SK-N-SH (cell line): ENCODE data around the gene CNBP. TPM values are rescaled to one million over a fixed set of nuclear protein-coding genes. Genes with fewer than 3 reads are reported as not detected.
A peak's percentile ranks its signal among the peaks of the same experiment; 100 is the strongest.

Experiments used
- CTCF ChIA-PET: fragments of 300-600, 350-600 bp; formaldehyde crosslinking; extraction: SDS; loops from one replicate; lab custom pipeline; 2021; lab: Yijun Ruan, JAX
- POLR2A ChIA-PET: fragments of 350-600 bp; sonication (Branson Sonifier 250); formaldehyde crosslinking; extraction: SDS; loops from one replicate; lab custom pipeline; 2020; ENCODE audit warnings: antibody characterized with exemption, inconsistent platforms; lab: Yijun Ruan, JAX
- DNase-seq: peaks from one replicate; pipeline ENCODE4 v3.0.0; 2012
- H2AFZ ChIP-seq: fragments of 200-600 bp; sonication (generic); 2 replicates; pipeline ENCODE4 v1.8.1; 2016; ENCODE audit warnings: antibody characterized with exemption, mild to moderate bottlenecking, low read depth
- H3F3A ChIP-seq: fragments of 200-600 bp; sonication (generic); replicated peaks from 2 replicates; pipeline ENCODE3; 2016; ENCODE audit warnings: antibody characterized with exemption, mild to moderate bottlenecking; ENCODE audit not compliant: insufficient read depth
- H3K27ac ChIP-seq, 2 experiments: fragments of 200-500 bp in 1 of 2; fragments of 200-600 bp in 1 of 2; sonication (Bioruptor generic) in 1 of 2; sonication (generic), shearing (Covaris generic) in 1 of 2; 2 replicates each; pipeline versions ENCODE4 v1.5.1 to v1.6.1; 2014 to 2016; ENCODE audit warnings: low read depth in 2 of 2, inconsistent platforms in 1 of 2, low read length in 1 of 2, mild to moderate bottlenecking in 1 of 2, mixed read lengths in 1 of 2
- H3K27me3 ChIP-seq: fragments of 200-600 bp; sonication (generic), shearing (Covaris generic); 2 replicates; pipeline ENCODE4 v1.6.1; 2016; ENCODE audit warnings: mixed run types; ENCODE audit not compliant: insufficient read depth
- H3K36me3 ChIP-seq, 2 experiments: fragments of 200-500 bp in 1 of 2; fragments of 200-600 bp in 1 of 2; sonication (Bioruptor generic) in 1 of 2; sonication (generic) in 1 of 2; replicated peaks in 1 of 2; 2 replicates each; pipeline versions ENCODE3 to v1.5.1; 2014 to 2016; ENCODE audit warnings: low read length in 1 of 2, mild to moderate bottlenecking in 1 of 2; ENCODE audit not compliant: insufficient read depth in 2 of 2, control insufficient read depth in 1 of 2
- H3K4me1 ChIP-seq, 2 experiments: fragments of 200-500 bp in 1 of 2; fragments of 200-600 bp in 1 of 2; sonication (Bioruptor generic) in 1 of 2; sonication (generic), shearing (Covaris generic) in 1 of 2; 2 replicates each; pipeline versions ENCODE4 v1.5.1 to v1.6.1; 2014 to 2016; ENCODE audit warnings: low read depth in 1 of 2, low read length in 1 of 2, mixed run types in 1 of 2; ENCODE audit not compliant: insufficient read depth in 2 of 2, control insufficient read depth in 1 of 2
- H3K4me2 ChIP-seq: fragments of 200-600 bp; sonication (generic), shearing (Covaris generic); 2 replicates; pipeline ENCODE4 v1.6.1; 2017; ENCODE audit warnings: mixed run types
- H3K4me3 ChIP-seq, 2 experiments: fragments of 200-500 bp in 1 of 2; fragments of 200-600 bp in 1 of 2; sonication (Bioruptor generic) in 1 of 2; sonication (generic), shearing (Covaris generic) in 1 of 2; 2 replicates each; pipeline versions ENCODE4 v1.5.1 to v1.8.1; 2014 to 2016; ENCODE audit warnings: low read depth in 2 of 2, inconsistent platforms in 1 of 2, low read length in 1 of 2, mild to moderate bottlenecking in 1 of 2, mixed read lengths in 1 of 2, moderate library complexity in 1 of 2
- H3K79me2 ChIP-seq: fragments of 200-600 bp; sonication (generic); 2 replicates; pipeline ENCODE4 v1.8.1; 2017; ENCODE audit warnings: mild to moderate bottlenecking; ENCODE audit not compliant: insufficient read depth
- H3K9ac ChIP-seq: fragments of 200-600 bp; sonication (generic); 2 replicates; pipeline ENCODE4 v1.6.1; 2017; ENCODE audit warnings: mixed run types
- H3K9me2 ChIP-seq: fragments of 200-600 bp; sonication (generic); 2 replicates; pipeline ENCODE4 v1.6.1; 2017; ENCODE audit warnings: mixed run types
- H3K9me3 ChIP-seq: fragments of 200-600 bp; sonication (generic); 2 replicates; pipeline ENCODE4 v1.6.1; 2017; ENCODE audit warnings: mixed run types, mild to moderate bottlenecking, moderate library complexity
- H4K20me1 ChIP-seq: fragments of 200-600 bp; sonication (generic); 2 replicates; pipeline ENCODE4 v1.6.1; 2017; ENCODE audit warnings: mild to moderate bottlenecking, mixed run types; ENCODE audit not compliant: insufficient read depth
- CHD2 ChIP-seq: fragments of 150-350 bp; IDR thresholded peaks from 2 replicates; pipeline ENCODE4 v1.6.1; 2018; ENCODE audit warnings: low read length; ENCODE audit not compliant: partially characterized antibody
- FOXM1 ChIP-seq: IDR thresholded peaks from 2 replicates; pipeline ENCODE4 v1.4.0; 2012; ENCODE audit warnings: low read depth, mild to moderate bottlenecking
- GABPA ChIP-seq: IDR thresholded peaks from 2 replicates; pipeline ENCODE4 v1.4.0; 2012; ENCODE audit warnings: low read depth, mild to moderate bottlenecking
- MXI1 ChIP-seq: IDR thresholded peaks from 2 replicates; pipeline ENCODE4 v1.6.1; 2012; ENCODE audit warnings: mild to moderate bottlenecking, low read depth, low read length, improper control_type of control experiment
- NFIC ChIP-seq: IDR thresholded peaks from 2 replicates; pipeline ENCODE4 v1.4.0; 2012; ENCODE audit warnings: borderline replicate concordance
- POLR2AphosphoS5 ChIP-seq: IDR thresholded peaks from 2 replicates; pipeline ENCODE4 v1.6.1; 2012; ENCODE audit warnings: low read depth, low read length
- RCOR1 ChIP-seq: fragments of 150-350 bp; IDR thresholded peaks from 2 replicates; pipeline ENCODE4 v1.6.1; 2017; ENCODE audit warnings: antibody characterized with exemption, low read length
- SMC3 ChIP-seq: IDR thresholded peaks from 2 replicates; pipeline ENCODE4 v1.6.1; 2012; ENCODE audit warnings: low read depth, low read length, improper control_type of control experiment
- TAF1 ChIP-seq: IDR thresholded peaks from 2 replicates; pipeline ENCODE4 v1.6.1; 2012; ENCODE audit warnings: low read depth, mild to moderate bottlenecking, low read length, moderate library complexity, borderline replicate concordance
- TCF12 ChIP-seq: IDR thresholded peaks from 2 replicates; pipeline ENCODE4 v1.4.0; 2012
- YY1 ChIP-seq: IDR thresholded peaks from 2 replicates; pipeline ENCODE4 v1.4.0; 2012; ENCODE audit warnings: low read depth, mild to moderate bottlenecking
- whole genome bisulfite sequencing: methylation state at CpG from one replicate; pipeline ENCODE4 v1.1.6; 2017; ENCODE audit warnings: low lambda C conversion rate; 5-methylcytosine and 5-hydroxymethylcytosine counted together
- polyA plus RNA-seq, 3 experiments: library from polyadenylated mRNA; depleted of rRNA; stranded (reverse); fragments of >200 nt; gene quantifications; 2 replicates each; pipeline ENCODE4 v1.2.3, GENCODE V29; 2012
- TF ChIP-seq, protein P1 (sequence below): IDR thresholded peaks from 2 replicates; pipeline ENCODE4 v1.4.0; 2012; ENCODE audit warnings: low read depth, borderline replicate concordance
- TF ChIP-seq, protein P2 (sequence below): fragments of 200-600 bp; sonication (generic); IDR thresholded peaks from 2 replicates; pipeline ENCODE4 v1.6.1; 2017; ENCODE audit warnings: antibody characterized with exemption, mild to moderate bottlenecking, moderate library complexity
- TF ChIP-seq, protein P3 (sequence below): IDR thresholded peaks from 2 replicates; pipeline ENCODE4 v1.6.1; 2012; ENCODE audit warnings: mild to moderate bottlenecking, low read depth, low read length, moderate library complexity
- TF ChIP-seq, protein P4 (sequence below): IDR thresholded peaks from 2 replicates; pipeline ENCODE4 v1.4.0; 2012; ENCODE audit warnings: low read depth, borderline replicate concordance
- TF ChIP-seq, protein P5 (sequence below): IDR thresholded peaks from 2 replicates; pipeline ENCODE4 v1.4.0; 2012; ENCODE audit warnings: low read depth

CNBP gene
- polyA plus RNA-seq, 1 of the 3 experiments (the other 2 are of a cell fraction), result 240 TPM

DNA sequence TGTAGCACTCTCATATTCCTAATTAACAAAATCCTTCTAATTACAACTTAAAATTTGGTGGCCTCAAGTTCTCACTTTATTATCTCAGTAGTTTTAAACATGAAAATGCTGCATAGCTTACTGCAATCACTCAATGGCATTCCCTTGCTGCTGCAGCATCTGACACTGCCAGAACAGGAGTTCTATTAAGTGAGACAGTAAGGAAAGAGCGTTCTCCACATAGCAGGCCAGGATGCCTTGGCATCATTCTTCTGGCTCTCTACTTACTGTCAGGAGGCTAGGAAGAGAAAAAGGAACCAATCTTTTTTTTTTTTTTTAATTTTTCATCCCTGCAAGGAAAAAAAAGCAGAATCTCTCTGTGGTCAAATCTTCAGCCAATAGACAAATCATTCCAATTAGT lies 3.2 kb downstream of the CNBP start:
- TF ChIP-seq, protein P1, sequence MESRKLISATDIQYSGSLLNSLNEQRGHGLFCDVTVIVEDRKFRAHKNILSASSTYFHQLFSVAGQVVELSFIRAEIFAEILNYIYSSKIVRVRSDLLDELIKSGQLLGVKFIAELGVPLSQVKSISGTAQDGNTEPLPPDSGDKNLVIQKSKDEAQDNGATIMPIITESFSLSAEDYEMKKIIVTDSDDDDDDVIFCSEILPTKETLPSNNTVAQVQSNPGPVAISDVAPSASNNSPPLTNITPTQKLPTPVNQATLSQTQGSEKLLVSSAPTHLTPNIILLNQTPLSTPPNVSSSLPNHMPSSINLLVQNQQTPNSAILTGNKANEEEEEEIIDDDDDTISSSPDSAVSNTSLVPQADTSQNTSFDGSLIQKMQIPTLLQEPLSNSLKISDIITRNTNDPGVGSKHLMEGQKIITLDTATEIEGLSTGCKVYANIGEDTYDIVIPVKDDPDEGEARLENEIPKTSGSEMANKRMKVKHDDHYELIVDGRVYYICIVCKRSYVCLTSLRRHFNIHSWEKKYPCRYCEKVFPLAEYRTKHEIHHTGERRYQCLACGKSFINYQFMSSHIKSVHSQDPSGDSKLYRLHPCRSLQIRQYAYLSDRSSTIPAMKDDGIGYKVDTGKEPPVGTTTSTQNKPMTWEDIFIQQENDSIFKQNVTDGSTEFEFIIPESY, result no peak
- no peak for TF ChIP-seq TCF12
- TF ChIP-seq, protein P2, sequence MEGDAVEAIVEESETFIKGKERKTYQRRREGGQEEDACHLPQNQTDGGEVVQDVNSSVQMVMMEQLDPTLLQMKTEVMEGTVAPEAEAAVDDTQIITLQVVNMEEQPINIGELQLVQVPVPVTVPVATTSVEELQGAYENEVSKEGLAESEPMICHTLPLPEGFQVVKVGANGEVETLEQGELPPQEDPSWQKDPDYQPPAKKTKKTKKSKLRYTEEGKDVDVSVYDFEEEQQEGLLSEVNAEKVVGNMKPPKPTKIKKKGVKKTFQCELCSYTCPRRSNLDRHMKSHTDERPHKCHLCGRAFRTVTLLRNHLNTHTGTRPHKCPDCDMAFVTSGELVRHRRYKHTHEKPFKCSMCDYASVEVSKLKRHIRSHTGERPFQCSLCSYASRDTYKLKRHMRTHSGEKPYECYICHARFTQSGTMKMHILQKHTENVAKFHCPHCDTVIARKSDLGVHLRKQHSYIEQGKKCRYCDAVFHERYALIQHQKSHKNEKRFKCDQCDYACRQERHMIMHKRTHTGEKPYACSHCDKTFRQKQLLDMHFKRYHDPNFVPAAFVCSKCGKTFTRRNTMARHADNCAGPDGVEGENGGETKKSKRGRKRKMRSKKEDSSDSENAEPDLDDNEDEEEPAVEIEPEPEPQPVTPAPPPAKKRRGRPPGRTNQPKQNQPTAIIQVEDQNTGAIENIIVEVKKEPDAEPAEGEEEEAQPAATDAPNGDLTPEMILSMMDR, result no peak
- no peak for TF ChIP-seq POLR2AphosphoS5
- TF ChIP-seq, protein P3, sequence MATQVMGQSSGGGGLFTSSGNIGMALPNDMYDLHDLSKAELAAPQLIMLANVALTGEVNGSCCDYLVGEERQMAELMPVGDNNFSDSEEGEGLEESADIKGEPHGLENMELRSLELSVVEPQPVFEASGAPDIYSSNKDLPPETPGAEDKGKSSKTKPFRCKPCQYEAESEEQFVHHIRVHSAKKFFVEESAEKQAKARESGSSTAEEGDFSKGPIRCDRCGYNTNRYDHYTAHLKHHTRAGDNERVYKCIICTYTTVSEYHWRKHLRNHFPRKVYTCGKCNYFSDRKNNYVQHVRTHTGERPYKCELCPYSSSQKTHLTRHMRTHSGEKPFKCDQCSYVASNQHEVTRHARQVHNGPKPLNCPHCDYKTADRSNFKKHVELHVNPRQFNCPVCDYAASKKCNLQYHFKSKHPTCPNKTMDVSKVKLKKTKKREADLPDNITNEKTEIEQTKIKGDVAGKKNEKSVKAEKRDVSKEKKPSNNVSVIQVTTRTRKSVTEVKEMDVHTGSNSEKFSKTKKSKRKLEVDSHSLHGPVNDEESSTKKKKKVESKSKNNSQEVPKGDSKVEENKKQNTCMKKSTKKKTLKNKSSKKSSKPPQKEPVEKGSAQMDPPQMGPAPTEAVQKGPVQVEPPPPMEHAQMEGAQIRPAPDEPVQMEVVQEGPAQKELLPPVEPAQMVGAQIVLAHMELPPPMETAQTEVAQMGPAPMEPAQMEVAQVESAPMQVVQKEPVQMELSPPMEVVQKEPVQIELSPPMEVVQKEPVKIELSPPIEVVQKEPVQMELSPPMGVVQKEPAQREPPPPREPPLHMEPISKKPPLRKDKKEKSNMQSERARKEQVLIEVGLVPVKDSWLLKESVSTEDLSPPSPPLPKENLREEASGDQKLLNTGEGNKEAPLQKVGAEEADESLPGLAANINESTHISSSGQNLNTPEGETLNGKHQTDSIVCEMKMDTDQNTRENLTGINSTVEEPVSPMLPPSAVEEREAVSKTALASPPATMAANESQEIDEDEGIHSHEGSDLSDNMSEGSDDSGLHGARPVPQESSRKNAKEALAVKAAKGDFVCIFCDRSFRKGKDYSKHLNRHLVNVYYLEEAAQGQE, result no peak
- TF ChIP-seq SMC3, result no peak
- no peak for TF ChIP-seq YY1
- no peak for TF ChIP-seq FOXM1
- TF ChIP-seq TAF1, result no peak
- TF ChIP-seq MXI1, result no peak
- no peak for TF ChIP-seq CHD2
- TF ChIP-seq RCOR1, result no peak
- TF ChIP-seq NFIC, result no peak
- TF ChIP-seq GABPA, result no peak
- TF ChIP-seq, protein P4, sequence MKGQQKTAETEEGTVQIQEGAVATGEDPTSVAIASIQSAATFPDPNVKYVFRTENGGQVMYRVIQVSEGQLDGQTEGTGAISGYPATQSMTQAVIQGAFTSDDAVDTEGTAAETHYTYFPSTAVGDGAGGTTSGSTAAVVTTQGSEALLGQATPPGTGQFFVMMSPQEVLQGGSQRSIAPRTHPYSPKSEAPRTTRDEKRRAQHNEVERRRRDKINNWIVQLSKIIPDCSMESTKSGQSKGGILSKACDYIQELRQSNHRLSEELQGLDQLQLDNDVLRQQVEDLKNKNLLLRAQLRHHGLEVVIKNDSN, result no peak
- TF ChIP-seq, protein P5, sequence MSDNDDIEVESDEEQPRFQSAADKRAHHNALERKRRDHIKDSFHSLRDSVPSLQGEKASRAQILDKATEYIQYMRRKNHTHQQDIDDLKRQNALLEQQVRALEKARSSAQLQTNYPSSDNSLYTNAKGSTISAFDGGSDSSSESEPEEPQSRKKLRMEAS, result no peak
- no peak overlapping the region for H2AFZ ChIP-seq
- H3K9me3 ChIP-seq, result no peaks in the 10 kb centered on the region
- ChIA-PET CTCF (interaction anchor here (1.0 to 2.1 kb wide), 2 partner anchors 19 to 210 kb away, joined by 3 to 6 read pairs; no protein-coding TSS in a partner anchor), POLR2A (no interaction called here)
- WGBS, result 79% methylated on average over 1 of the region's 1 CpG
- H3K4me2 ChIP-seq, result peak overlapping the region; percentile 6; the same call in 1 of the 2 replicates
- no peaks in the 10 kb centered on the region for H3K9me2 ChIP-seq
- peaks cover 32 to 42% of the 10 kb centered on the region in 2 experiments for H3K36me3 ChIP-seq
- no peak overlapping the region for H3K4me3 ChIP-seq
- H3K27ac ChIP-seq, result no peak overlapping the region
- H3K9ac ChIP-seq, result peak overlapping the region; percentile 5; the same call in 1 of the 2 replicates
- H3K27me3 ChIP-seq, result no peaks in the 10 kb centered on the region
- H3K4me1 ChIP-seq, result peaks cover 6 to 20% of the 10 kb centered on the region in 2 experiments; a peak in 3 of 4 replicates
- H4K20me1 ChIP-seq, result peaks cover 75% of the 10 kb centered on the region
- H3K79me2 ChIP-seq, result peaks cover 100% of the 10 kb centered on the region
- DNase-seq, result no peak
- peaks cover 8% of the 10 kb centered on the region for H3F3A ChIP-seq
